ENCODE results near the gene ADAMTS20. TPM values are rescaled to one million over a fixed set of nuclear protein-coding genes. Genes with fewer than 3 reads are reported as not detected.

The ADAMTS20 gene
- total and polyA plus RNA-seq, 10 of the 15 experiments (the other 5 are each of a cell fraction or from before 2014, with no cell fraction given): 0.33 TPM; not detected in 9

DNA sequence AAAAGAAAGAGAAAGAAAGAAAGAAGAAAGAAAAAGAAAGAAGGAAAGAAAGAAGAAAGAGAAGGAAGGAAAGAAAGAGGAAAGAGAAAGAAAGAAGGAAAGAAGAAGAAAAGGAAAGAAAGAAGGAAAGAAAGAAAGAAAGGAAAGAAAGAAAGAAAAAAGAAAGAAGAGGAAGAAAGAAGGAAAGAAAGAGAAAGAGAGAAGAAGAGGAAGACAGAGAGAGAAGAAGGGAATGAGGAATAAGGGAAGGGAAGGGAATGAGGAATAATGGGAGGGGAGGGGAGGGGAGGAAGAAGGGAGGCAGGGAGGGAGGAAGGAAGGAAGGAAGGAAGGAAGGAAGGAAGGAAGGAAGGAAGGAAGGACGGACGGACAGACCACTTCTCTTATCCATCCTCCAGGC lies 246.9 kb downstream of the ADAMTS20 start:
- RAD21 ChIA-PET (ENCODE audit: unreplicated experiment): no interaction called here
- in situ Hi-C loops (cut with MboI): no loop called here
- no peaks in the 10 kb centered on the region for H3K9me3 ChIP-seq (replicated peaks; ENCODE audit: control insufficient read depth, insufficient read depth, low read length)
- H3K9ac ChIP-seq (ENCODE audit: control insufficient read depth, insufficient read depth, low read length): no peak overlapping the region
- ATAC-seq (no peak), DNase-seq (ENCODE audit: low read depth, low spot score) (no peak), FAIRE-seq (no peak)
- CTCF ChIA-PET: no interaction called here
- H4K20me1 ChIP-seq (ENCODE audit: control insufficient read depth, insufficient read depth): no peaks in the 10 kb centered on the region
- no TSS peak for BruUV-seq (replicated peaks)
- no peaks in the 10 kb centered on the region for H3K36me3 ChIP-seq (ENCODE audit: control insufficient read depth in 2 of 2, insufficient read depth in 2 of 2, low read length in 1 of 2)
- no peak overlapping the region for H3K4me3 ChIP-seq
- H3K27ac ChIP-seq (ENCODE audit: control insufficient read depth, insufficient read depth): no peak overlapping the region
- H3K4me1 ChIP-seq (ENCODE audit: control insufficient read depth, insufficient read depth, low read length): no peaks in the 10 kb centered on the region
- intact Hi-C loops (cut with micrococcal nuclease; ENCODE audit: unreplicated experiment): no loop called here
- no peak for TF ChIP-seq NBN (IDR thresholded peaks at IDR 0.05)
- no peak for TF ChIP-seq JUND (IDR thresholded peaks at IDR 0.05; ENCODE audit: low read depth, low read length)
- TF ChIP-seq CBX3 (IDR thresholded peaks at IDR 0.05; ENCODE audit: borderline replicate concordance, low read depth): no peak
- no peak for TF ChIP-seq KDM1A (IDR thresholded peaks at IDR 0.05; ENCODE audit: borderline replicate concordance)
- TF ChIP-seq CHD4 (IDR thresholded peaks at IDR 0.05): no peak
- TF ChIP-seq JUNB (IDR thresholded peaks at IDR 0.05): no peak
- TF ChIP-seq EP300 (IDR thresholded peaks at IDR 0.05; ENCODE audit: borderline replicate concordance in 1 of 2, control insufficient read depth in 1 of 2, low read depth in 2 of 2, low read length in 2 of 2): no peak
- TF ChIP-seq DPF2 (IDR thresholded peaks at IDR 0.05): no peak
- TF ChIP-seq HDGF (IDR thresholded peaks at IDR 0.05): no peak
- no peak for TF ChIP-seq BRCA1 (IDR thresholded peaks at IDR 0.05; ENCODE audit: low read depth, low read length)
- TF ChIP-seq NR2F1 (conservative IDR thresholded peaks at IDR 0.05): no peak
- no peak for TF ChIP-seq IKZF2 (IDR thresholded peaks at IDR 0.05)
- no peak for TF ChIP-seq EED (IDR thresholded peaks at IDR 0.05; ENCODE audit: low read depth)
- TF ChIP-seq YBX1 (IDR thresholded peaks at IDR 0.05): no peak
- no peak for TF ChIP-seq ZZZ3 (IDR thresholded peaks at IDR 0.05; ENCODE audit: control insufficient read depth, insufficient read length, low read depth)
- TF ChIP-seq SPI1 (IDR thresholded peaks at IDR 0.05; ENCODE audit: borderline replicate concordance, insufficient read depth, low read depth, low read length): no peak
- H3K4me2 ChIP-seq (ENCODE audit: control insufficient read depth, insufficient read depth): no peak overlapping the region
- 0% methylated on average over 2 of the region's 2 CpGs for WGBS (ENCODE audit: insufficient coverage, insufficient replicate concordance, low lambda C conversion rate, missing lambda C conversion rate)
- POLR2A ChIA-PET: no interaction called here
- H3K27me3 ChIP-seq (replicated peaks in 1 of 2; ENCODE audit: control insufficient read depth in 2 of 2, insufficient read depth in 2 of 2, low read length in 1 of 2): no peaks in the 10 kb centered on the region
- SMC1A ChIA-PET (ENCODE audit: uncharacterized antibody, unreplicated experiment): no interaction called here
- H3K79me2 ChIP-seq (ENCODE audit: control insufficient read depth, insufficient read depth, low read length): no peaks in the 10 kb centered on the region
- no peak overlapping the region for H2AFZ ChIP-seq (ENCODE audit: control insufficient read depth, low read depth, low read length)

Other genes with a start within 250 kb of the ADAMTS20 start
- gene PUS7L, start 206.6 kb upstream of the ADAMTS20 start, total RNA-seq (2014; rRNA removed): 14.1 and 17.7 TPM in 2 replicates
- 23.3 and 26.3 TPM in 2 replicates for gene PUS7L, start 206.6 kb upstream of the ADAMTS20 start, total RNA-seq (2014; rRNA removed; fragmentation: Illumina TruSeq; extraction: Trizol)
- gene PUS7L, start 206.6 kb upstream of the ADAMTS20 start, total RNA-seq (2021): 18.1 and 21.7 TPM in 2 replicates
- gene PUS7L, start 206.6 kb upstream of the ADAMTS20 start, polyA plus RNA-seq (2011; rRNA removed): 17.4 and 31.0 TPM in 2 replicates
- 13.6 and 19.2 TPM in 2 replicates for gene PUS7L, start 206.6 kb upstream of the ADAMTS20 start, polyA plus RNA-seq (2014; fragmentation: Illumina TruSeq; extraction: Trizol)
- 10 to 100 TPM in 1 of 2 experiments, 1 to 10 TPM in 1; 9.2 to 42.1 TPM for gene PUS7L, start 206.6 kb upstream of the ADAMTS20 start, polyA plus RNA-seq (2014; fragmentation: Nextera tagmentation; extraction: Ambion mirVana)
- 5.6 and 7.2 TPM in 2 replicates for gene PUS7L, start 206.6 kb upstream of the ADAMTS20 start, polyA plus RNA-seq (2014; rRNA removed)
- gene PUS7L, start 206.6 kb upstream of the ADAMTS20 start, polyA plus RNA-seq (2016; fragmentation: Nextera tagmentation; extraction: Ambion mirVana): 10 to 100 TPM; 32.2 to 36.9 TPM
- 23.8 and 31.1 TPM in 2 replicates for gene IRAK4, start 206.7 kb upstream of the ADAMTS20 start, total RNA-seq (2014; rRNA removed)
- 21.4 and 23.7 TPM in 2 replicates for gene IRAK4, start 206.7 kb upstream of the ADAMTS20 start, total RNA-seq (2014; rRNA removed; fragmentation: Illumina TruSeq; extraction: Trizol)
- gene IRAK4, start 206.7 kb upstream of the ADAMTS20 start, total RNA-seq (2021): 17.8 and 18.8 TPM in 2 replicates
- gene IRAK4, start 206.7 kb upstream of the ADAMTS20 start, polyA plus RNA-seq (2011; rRNA removed): 46.8 and 70.0 TPM in 2 replicates
- gene IRAK4, start 206.7 kb upstream of the ADAMTS20 start, polyA plus RNA-seq (2014; fragmentation: Illumina TruSeq; extraction: Trizol): 24.4 and 27.4 TPM in 2 replicates
- 10 to 100 TPM in 1 of 2 experiments, 1 to 10 TPM in 1; 7.9 to 13.8 TPM for gene IRAK4, start 206.7 kb upstream of the ADAMTS20 start, polyA plus RNA-seq (2014; fragmentation: Nextera tagmentation; extraction: Ambion mirVana)
- gene IRAK4, start 206.7 kb upstream of the ADAMTS20 start, polyA plus RNA-seq (2014; rRNA removed): 19.4 and 21.2 TPM in 2 replicates
- gene IRAK4, start 206.7 kb upstream of the ADAMTS20 start, polyA plus RNA-seq (2016; fragmentation: Nextera tagmentation; extraction: Ambion mirVana): 10 to 100 TPM; 19.4 to 20.7 TPM

Measured in GM12878 (cell line).